AG10803 (cell line): ENCODE data around the gene SLC38A7.
"Not testable (repeated sequence)": the region's sequence is repeated elsewhere in the genome, so short reads cannot be mapped to it uniquely, and the experiment has no call there.

Experiments used
- DNase-seq: peaks from one replicate; pipeline ENCODE4 v3.0.0; 2010; ENCODE audit warnings: low read depth
- H3K4me3 ChIP-seq: 2 replicates; pipeline ENCODE4 v1.5.1; 2011; ENCODE audit warnings: mild to moderate bottlenecking, low read length, control low read depth
- TF ChIP-seq, protein P1 (sequence below): conservative IDR thresholded peaks from 2 replicates; pipeline ENCODE4 v1.5.1; 2011; ENCODE audit warnings: mild to moderate bottlenecking, low read length, control low read depth, inconsistent platforms

SLC38A7 gene

DNA sequence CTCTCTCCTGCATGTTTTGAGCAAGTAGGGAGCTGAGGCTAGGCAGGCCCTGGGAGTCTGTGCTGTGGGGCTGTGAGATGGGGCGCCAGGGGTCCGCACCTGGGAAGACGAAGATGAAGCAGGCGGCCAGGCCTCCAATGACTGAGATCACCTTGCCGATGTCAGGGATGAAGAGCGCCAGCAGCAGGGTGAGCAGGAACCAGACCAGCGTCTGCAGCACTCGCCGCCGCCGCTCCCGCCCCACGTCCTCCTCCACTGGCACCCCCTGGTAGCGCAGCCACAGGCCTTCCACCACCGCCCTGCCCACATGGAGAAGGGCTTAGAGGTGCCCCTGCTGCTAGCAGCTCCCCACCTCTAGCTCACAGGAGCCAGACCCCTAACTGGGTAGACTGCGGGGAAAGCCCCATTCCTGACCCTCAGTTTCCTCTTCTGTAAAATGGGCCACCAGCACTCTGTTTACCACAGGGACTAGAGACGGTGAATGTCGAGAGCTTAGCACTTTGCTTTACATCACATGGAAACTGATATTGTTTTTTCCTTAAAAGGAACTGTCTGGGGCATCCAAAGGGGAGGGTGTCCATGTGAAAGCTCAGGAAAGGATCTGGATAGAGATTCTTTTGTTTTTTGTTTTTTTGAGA lies 13.5 kb downstream of the SLC38A7 start:
- H3K4me3 ChIP-seq, result no peak overlapping the region
- TF ChIP-seq, protein P1, sequence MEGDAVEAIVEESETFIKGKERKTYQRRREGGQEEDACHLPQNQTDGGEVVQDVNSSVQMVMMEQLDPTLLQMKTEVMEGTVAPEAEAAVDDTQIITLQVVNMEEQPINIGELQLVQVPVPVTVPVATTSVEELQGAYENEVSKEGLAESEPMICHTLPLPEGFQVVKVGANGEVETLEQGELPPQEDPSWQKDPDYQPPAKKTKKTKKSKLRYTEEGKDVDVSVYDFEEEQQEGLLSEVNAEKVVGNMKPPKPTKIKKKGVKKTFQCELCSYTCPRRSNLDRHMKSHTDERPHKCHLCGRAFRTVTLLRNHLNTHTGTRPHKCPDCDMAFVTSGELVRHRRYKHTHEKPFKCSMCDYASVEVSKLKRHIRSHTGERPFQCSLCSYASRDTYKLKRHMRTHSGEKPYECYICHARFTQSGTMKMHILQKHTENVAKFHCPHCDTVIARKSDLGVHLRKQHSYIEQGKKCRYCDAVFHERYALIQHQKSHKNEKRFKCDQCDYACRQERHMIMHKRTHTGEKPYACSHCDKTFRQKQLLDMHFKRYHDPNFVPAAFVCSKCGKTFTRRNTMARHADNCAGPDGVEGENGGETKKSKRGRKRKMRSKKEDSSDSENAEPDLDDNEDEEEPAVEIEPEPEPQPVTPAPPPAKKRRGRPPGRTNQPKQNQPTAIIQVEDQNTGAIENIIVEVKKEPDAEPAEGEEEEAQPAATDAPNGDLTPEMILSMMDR, result no peak

DNA sequence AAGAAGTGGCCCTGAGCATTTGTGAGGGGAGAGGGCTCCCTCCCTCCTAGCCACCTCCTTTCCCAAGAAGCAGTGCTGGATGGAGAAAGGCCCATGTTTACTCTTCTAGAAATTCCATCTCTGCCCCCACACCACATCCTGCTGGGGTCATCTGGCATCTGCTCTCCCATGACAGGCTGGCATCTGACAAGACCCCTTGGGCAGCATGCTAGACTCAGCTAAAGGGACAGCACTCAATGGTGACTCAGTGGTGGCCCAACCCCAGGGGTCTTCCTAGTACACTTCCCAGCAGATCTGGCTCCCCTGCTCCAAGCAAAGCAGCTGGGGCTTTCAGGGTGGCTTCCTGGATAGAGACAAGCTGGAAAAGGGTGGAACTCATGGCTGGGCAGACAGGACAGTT lies 14.4 kb downstream of the SLC38A7 start:
- TF ChIP-seq, protein P1, result no peak

More for the DNA sequence above, 13.5 kb downstream of the SLC38A7 start:
- DNase-seq, result no peak

GRCh38 chr16:58665200-58665599 lies 19.4 kb downstream of the SLC38A7 start:
- DNase-seq, result no peak
- TF ChIP-seq, protein P1, result no peak
- no peak overlapping the region for H3K4me3 ChIP-seq

More for the DNA sequence above, 14.4 kb downstream of the SLC38A7 start:
- no peak for DNase-seq
- H3K4me3 ChIP-seq, result no peak overlapping the region

DNA sequence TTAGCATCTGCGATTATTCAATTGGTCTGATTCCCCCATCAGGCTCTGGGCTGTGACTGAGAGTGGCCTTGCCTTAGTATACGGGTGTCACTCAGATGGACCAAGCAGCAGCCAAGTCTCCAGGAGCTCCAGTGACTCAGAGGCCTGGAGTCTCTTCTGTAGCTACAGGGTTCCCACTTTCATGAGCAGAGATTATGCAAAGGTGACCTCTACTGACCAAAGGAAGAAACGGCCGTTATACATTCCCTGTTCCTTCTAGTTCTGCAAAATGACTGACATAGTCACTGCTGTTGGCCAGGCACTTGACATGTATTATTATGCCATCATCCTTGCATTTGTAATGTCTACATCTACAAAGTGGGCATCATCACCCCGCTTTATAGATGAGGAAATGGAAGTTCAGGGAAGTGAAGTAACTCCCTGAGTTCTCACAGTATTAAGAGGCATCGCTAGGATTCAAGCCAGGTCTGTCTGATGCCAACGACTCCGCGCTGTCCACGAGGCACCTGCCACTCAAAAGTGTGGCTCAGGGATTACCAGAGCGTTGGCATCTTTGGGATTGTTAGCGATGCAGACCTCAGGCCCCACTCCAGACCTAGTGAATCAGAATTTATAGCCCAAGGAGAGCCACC lies 23.3 kb downstream of the SLC38A7 start:
- TF ChIP-seq, protein P1, result peak; percentile 88
- H3K4me3 ChIP-seq, result no peak overlapping the region
- DNase-seq, result peak; percentile 87

GRCh38 chr16:58659911-58660310 lies 24.7 kb downstream of the SLC38A7 start:
- H3K4me3 ChIP-seq, DNase-seq: not testable (repeated sequence)

DNA sequence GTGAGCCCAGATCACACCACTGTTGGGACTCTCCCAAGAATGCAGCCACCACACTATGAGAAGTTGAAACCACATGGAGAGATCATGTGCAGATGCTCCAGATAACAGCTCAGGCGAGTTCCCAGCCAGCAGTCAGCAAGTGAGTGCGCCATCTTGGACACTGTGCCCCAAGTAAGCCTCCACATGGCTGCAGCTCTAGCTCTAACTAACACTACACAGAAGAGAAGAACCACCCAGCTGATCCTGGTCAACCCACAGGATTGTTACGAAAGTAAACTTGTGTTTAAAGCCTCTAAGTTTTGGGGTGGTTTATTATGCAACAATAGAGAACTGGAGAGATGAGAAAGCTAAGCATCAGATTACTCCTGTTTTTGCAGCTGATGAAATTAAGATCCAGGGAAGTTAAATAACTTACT lies 25.8 kb downstream of the SLC38A7 start:
- peak; percentile 35 for DNase-seq
- no peak overlapping the region for H3K4me3 ChIP-seq
- TF ChIP-seq, protein P1, result no peak

GRCh38 chr16:58656899-58657298 lies 27.7 kb downstream of the SLC38A7 start:
- H3K4me3 ChIP-seq, result no peak overlapping the region
- TF ChIP-seq, protein P1, result no peak

More at GRCh38 chr16:58656899-58657298, 27.7 kb downstream of the SLC38A7 start:
- no peak for DNase-seq
